ENCODE results near the gene HTR5A. TPM values are rescaled to one million over a fixed set of nuclear protein-coding genes. Genes with fewer than 3 reads are reported as not detected.

The HTR5A gene
- total and polyA plus RNA-seq, 2 of the 13 experiments (the other 11 are each of a cell fraction or from before 2014, with no cell fraction given) = not detected

- TF ChIP-seq MTERF4 (CRISPR knock-in tag; IDR thresholded peaks at IDR 0.05) (peak; percentile 100), HMGXB3 (CRISPR knock-in tag; IDR thresholded peaks at IDR 0.05; ENCODE audit: borderline replicate concordance) (peak; percentile 99), DRAP1 (CRISPR knock-in tag; IDR thresholded peaks at IDR 0.05) (peak; percentile 94), ZNF781 (CRISPR knock-in tag; IDR thresholded peaks at IDR 0.05; ENCODE audit: borderline replicate concordance, not compliant biosample characterization) (peak; percentile 100), ZFP36L2 (CRISPR knock-in tag; IDR thresholded peaks at IDR 0.05) (peak; percentile 100), XRCC5 (optimal IDR thresholded peaks at IDR 0.05; ENCODE audit: low read length) (peak; percentile 92), RXRB (CRISPR knock-in tag; IDR thresholded peaks at IDR 0.05; ENCODE audit: borderline replicate concordance) (peak; percentile 98), ZNF672 (CRISPR knock-in tag; IDR thresholded peaks at IDR 0.05) (peak; percentile 99), SALL2 (CRISPR knock-in tag; IDR thresholded peaks at IDR 0.05) (peak; percentile 100), EZH2 (conservative IDR thresholded peaks at IDR 0.05; ENCODE audit: low read depth, low read length) (no peak), ZSCAN31 (CRISPR knock-in tag; IDR thresholded peaks at IDR 0.05; ENCODE audit: low read depth) (peak; percentile 100), ATF4 (CRISPR knock-in tag; IDR thresholded peaks at IDR 0.05) (peak in 1 of 2 experiments; percentile 96; a peak in 2 of 4 replicates), CENPBD1 (CRISPR knock-in tag; IDR thresholded peaks at IDR 0.05; ENCODE audit: borderline replicate concordance, low read depth) (peak; percentile 100), RAD21 (CRISPR knock-in tag; IDR thresholded peaks at IDR 0.05) (peak; percentile 80), DNMT1 (CRISPR knock-in tag; IDR thresholded peaks at IDR 0.05) (peak; percentile 100), HMGA1 (CRISPR knock-in tag; conservative IDR thresholded peaks at IDR 0.05) (no peak), CBX2 (IDR thresholded peaks at IDR 0.05; ENCODE audit: low read depth, low read length) (no peak), CBX2 (CRISPR knock-in tag; IDR thresholded peaks at IDR 0.05; ENCODE audit: low read depth) (peak; percentile 99), ZNF446 (CRISPR knock-in tag; IDR thresholded peaks at IDR 0.05) (peak; percentile 100), ZNF782 (CRISPR knock-in tag; IDR thresholded peaks at IDR 0.05; ENCODE audit: borderline replicate concordance) (peak; percentile 100), KMT2B (CRISPR knock-in tag; IDR thresholded peaks at IDR 0.05) (peak; percentile 99), ZNF577 (CRISPR knock-in tag; IDR thresholded peaks at IDR 0.05; ENCODE audit: borderline replicate concordance, low read depth) (peak; percentile 99), ZNF562 (CRISPR knock-in tag; IDR thresholded peaks at IDR 0.05; ENCODE audit: borderline replicate concordance) (peak; percentile 98), NFIC (IDR thresholded peaks at IDR 0.05; ENCODE audit: low read length) (no peak)
Measured at GRCh38 chr7:155069992-155070751, at the start of gene HTR5A (continued).
